Right lobe of liver (tissue), 6 donors: ENCODE data around the gene YIF1B. TPM values are rescaled to one million over a fixed set of nuclear protein-coding genes. Genes with fewer than 3 reads are reported as not detected.

Source experiments
- ATAC-seq, 4 donors: fragments of 200-7000 bp; cut with Tn5 transposase; one replicate each; pipeline ENCODE4 v1.9.1; 2020; ENCODE audit warnings: mild to moderate bottlenecking in 4 of 4, moderate library complexity in 4 of 4
- DNase-seq, 3 donors: peaks; one replicate each; pipeline ENCODE4 v3.0.0-alpha.2; 2020
- H3K27ac ChIP-seq, 3 donors: fragments of 200-600 bp; one replicate each; pipeline ENCODE4 v1.8.0; 2022
- H3K27me3 ChIP-seq, 2 donors: fragments of 200-600 bp; one replicate each; pipeline ENCODE4 v1.8.0; 2022
- H3K36me3 ChIP-seq, 4 donors: fragments of 200-600 bp; sonication (generic) in 1 of 4; one replicate each; pipeline versions ENCODE4 v1.5.1 to v1.8.0; 2017 to 2022; ENCODE audit warnings: control low read depth in 1 of 4
- H3K4me1 ChIP-seq, 4 donors: fragments of 200-600 bp; sonication (generic) in 1 of 4; one replicate each; pipeline versions ENCODE4 v1.5.1 to v1.8.0; 2017 to 2022; ENCODE audit warnings: control low read depth in 1 of 4
- H3K4me3 ChIP-seq, 3 donors: fragments of 200-600 bp; one replicate each; pipeline ENCODE4 v1.8.0; 2022
- H3K9me3 ChIP-seq, 4 donors: fragments of 200-600 bp; sonication (generic) in 1 of 4; one replicate each; pipeline versions ENCODE4 v1.5.1 to v1.8.0; 2017 to 2022; ENCODE audit warnings: control low read depth in 1 of 4
- POLR2A ChIP-seq: fragments of 450-650 bp; IDR thresholded peaks from one replicate; pipeline ENCODE4 v1.6.1; 2017; ENCODE audit warnings: antibody characterized with exemption, mild to moderate bottlenecking
- WGBS: methylation state at CpG from one replicate; pipeline ENCODE4 v1.1.6; 2018; ENCODE audit warnings: low coverage, low lambda C conversion rate; ENCODE audit not compliant: insufficient coverage; ENCODE audit errors: missing lambda C conversion rate; 5-methylcytosine and 5-hydroxymethylcytosine counted together
- intact Hi-C, 2 donors: fragments of 100-400 bp; cut with DNase I; formaldehyde crosslinking; loops; one replicate each; pipeline versions ENCODE4 v1.11.2 to v1.14.1; 2022
- total RNA-seq, 6 experiments: library from RNA; depleted of rRNA in 2 of 6; stranded (reverse); fragments of >200 nt in 2 of 6; fragmentation: NEBNext Ultra II Directional in 3 of 6; extraction: Animal tissue kit (Norgen Biotek cat#: 25700) in 3 of 6; gene quantifications; one replicate each; pipeline versions ENCODE4 v1.1.0 to v1.2.4, GENCODE V29; 2016 to 2023
- TF ChIP-seq, protein P1 (sequence below), 4 donors: fragments of 200-600 bp in 3 of 4; fragments of 450-650 bp in 1 of 4; IDR thresholded peaks; one replicate each; pipeline versions ENCODE4 v1.5.1 to v1.8.0; 2016 to 2022; ENCODE audit warnings: antibody characterized with exemption in 4 of 4, mild to moderate bottlenecking in 2 of 4
- donor health status: DM: no; HTN: yes; CAD: no.
- donor health status: DM: no; HTN: no; CAD: no.
- donor health status: DM: no; HTN: no; CAD: no.
- donor health status: DM: no; HTN: yes; CAD: no.
- donor health status: DM: no; HTN: yes; CAD: no.

YIF1B gene
- total RNA-seq, 6 experiments from 2014 or later: 26.3 to 69.7 (median 42.0) TPM

DNA sequence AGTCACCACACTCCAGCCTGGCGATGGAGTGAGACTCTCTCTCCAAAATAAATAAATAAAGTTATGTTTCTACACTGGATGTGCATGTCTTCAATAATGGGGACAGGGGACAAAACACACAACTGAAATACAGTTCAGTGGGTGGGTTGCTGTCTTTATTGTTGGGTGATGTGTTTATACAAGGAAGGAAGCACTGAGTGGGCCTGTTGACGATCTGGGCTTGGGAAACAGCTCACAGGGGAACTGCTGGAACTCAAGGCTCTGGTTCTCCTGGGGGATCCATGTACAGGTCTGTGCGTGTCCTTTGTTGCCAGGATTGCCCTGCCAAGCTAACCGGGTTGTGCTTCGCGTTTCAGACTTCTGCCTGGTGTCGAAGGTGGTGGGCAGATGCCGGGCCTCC, 32.5 kb downstream of the YIF1B start:
- WGBS: 89% methylated on average over 8 of the region's 8 CpGs
- TF ChIP-seq, protein P1, sequence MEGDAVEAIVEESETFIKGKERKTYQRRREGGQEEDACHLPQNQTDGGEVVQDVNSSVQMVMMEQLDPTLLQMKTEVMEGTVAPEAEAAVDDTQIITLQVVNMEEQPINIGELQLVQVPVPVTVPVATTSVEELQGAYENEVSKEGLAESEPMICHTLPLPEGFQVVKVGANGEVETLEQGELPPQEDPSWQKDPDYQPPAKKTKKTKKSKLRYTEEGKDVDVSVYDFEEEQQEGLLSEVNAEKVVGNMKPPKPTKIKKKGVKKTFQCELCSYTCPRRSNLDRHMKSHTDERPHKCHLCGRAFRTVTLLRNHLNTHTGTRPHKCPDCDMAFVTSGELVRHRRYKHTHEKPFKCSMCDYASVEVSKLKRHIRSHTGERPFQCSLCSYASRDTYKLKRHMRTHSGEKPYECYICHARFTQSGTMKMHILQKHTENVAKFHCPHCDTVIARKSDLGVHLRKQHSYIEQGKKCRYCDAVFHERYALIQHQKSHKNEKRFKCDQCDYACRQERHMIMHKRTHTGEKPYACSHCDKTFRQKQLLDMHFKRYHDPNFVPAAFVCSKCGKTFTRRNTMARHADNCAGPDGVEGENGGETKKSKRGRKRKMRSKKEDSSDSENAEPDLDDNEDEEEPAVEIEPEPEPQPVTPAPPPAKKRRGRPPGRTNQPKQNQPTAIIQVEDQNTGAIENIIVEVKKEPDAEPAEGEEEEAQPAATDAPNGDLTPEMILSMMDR (IDR thresholded peaks at IDR 0.05): no peak
- TF ChIP-seq POLR2A: no peak
- ATAC-seq (no peak), DNase-seq (no peak)
- intact Hi-C loops: no loop called here
- no peaks in the 10 kb centered on the region for H3K9me3 ChIP-seq
- H3K27me3 ChIP-seq: no peaks in the 10 kb centered on the region
- H3K4me1 ChIP-seq: peaks cover 0 to 3% (median 0%) of the 10 kb centered on the region in 4 donors
- H3K4me3 ChIP-seq: no peak overlapping the region
- no peaks in the 10 kb centered on the region for H3K36me3 ChIP-seq
- no peak overlapping the region for H3K27ac ChIP-seq

DNA sequence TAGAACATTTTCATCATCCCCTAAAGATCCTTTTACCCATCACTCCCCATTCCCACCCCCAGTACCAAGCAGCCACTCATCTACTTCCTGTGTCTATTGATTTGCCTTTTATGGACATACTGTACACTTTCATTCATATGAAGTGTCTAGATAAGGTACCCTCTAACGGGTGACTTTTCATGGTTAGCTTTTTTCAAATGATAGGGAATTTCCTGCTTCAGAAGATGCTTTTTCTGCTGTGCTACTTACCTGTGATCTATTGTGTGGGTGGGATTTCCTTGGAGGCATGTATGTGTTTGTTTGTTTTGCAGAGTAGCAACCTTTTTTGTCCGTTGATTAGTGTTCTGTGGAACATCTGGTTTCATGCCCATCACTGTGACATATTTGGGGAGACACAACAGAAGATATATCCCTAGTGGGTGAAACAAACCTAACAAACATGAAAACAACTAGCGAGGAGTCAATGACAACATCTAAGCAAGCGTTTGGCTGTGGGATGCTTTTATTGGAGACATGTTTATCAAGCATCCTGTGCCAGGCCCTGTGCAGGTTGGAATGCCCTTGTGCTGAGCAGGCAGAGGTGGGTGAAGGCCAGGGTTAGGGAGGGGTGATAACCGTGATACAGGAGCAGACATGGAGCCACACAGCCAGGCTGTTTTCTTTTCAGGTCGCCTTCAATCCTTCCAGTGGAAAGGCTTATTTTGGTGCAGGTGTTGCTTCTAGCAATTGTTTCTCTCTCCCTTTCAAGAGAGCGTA, 33.8 kb downstream of the YIF1B start:
- ATAC-seq: no peak
- H3K36me3 ChIP-seq: no peaks in the 10 kb centered on the region
- intact Hi-C loops: no loop called here
- TF ChIP-seq, protein P1 (IDR thresholded peaks at IDR 0.05): no peak
- no peak for TF ChIP-seq POLR2A
- peaks cover 0 to 3% (median 0%) of the 10 kb centered on the region in 4 donors for H3K4me1 ChIP-seq
- H3K4me3 ChIP-seq: no peak overlapping the region
- no peaks in the 10 kb centered on the region for H3K9me3 ChIP-seq
- DNase-seq: no peak
- WGBS: 72% methylated on average over 5 of the region's 7 CpGs
- no peak overlapping the region for H3K27ac ChIP-seq
- H3K27me3 ChIP-seq: no peaks in the 10 kb centered on the region

DNA sequence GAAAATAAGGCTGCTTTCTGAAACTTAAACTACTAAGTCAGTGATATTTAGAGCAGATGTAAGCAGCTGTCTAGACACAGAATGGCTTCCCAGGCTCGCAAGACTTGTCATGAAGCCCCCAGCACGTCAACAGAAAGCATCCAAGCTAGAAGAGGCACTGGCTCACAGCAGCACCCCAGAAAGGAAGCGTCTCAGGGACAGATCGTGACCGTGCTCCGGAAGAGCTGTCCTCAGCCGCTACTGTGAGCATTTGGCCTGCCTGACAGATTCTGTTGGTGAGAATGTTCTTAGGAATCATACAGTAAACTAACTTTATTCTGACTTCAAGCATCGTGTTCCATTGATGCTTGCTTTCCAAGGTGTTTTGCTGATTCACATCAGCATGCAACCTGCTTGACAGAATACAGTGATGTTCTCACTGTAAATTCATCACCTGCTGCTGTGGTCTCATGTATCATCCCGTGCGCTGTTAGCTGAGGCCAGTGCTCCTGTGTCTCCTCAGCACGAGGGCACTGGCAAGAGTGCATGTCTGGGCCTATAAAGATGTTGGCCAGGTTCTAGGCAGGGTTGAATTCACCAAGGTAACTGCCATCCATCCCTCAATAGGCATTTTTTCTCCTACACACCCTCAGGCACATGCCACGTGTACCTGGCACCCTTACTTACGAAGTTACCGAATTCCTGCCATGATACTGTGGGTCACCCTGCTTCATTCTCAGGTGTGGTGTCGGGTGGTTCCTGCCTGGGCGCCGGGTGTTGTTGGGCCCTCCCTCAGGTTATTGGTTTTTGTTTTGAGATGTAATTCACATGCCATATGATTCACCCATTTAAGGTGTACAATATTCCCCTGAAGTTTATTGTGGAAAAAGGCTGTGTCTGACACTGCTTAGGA, 35.5 kb downstream of the YIF1B start:
- Histone ChIP-seq H3K27me3 (no peaks in the 10 kb centered on the region), H3K27ac (peak overlapping the region; percentile 9 to 22 (median 18)), H3K36me3 (no peaks in the 10 kb centered on the region), H3K4me1 (peaks cover 0 to 3% (median 0%) of the 10 kb centered on the region in 4 donors), H3K4me3 (no peak overlapping the region), H3K9me3 (no peaks in the 10 kb centered on the region)
- no peak for TF ChIP-seq POLR2A
- TF ChIP-seq, protein P1 (IDR thresholded peaks at IDR 0.05): no peak
- 68% methylated on average over 13 of the region's 17 CpGs for WGBS
- peak in 2 of 4 donors; percentile 27 to 61 for ATAC-seq
- intact Hi-C loops: no loop called here
- DNase-seq: no peak

DNA sequence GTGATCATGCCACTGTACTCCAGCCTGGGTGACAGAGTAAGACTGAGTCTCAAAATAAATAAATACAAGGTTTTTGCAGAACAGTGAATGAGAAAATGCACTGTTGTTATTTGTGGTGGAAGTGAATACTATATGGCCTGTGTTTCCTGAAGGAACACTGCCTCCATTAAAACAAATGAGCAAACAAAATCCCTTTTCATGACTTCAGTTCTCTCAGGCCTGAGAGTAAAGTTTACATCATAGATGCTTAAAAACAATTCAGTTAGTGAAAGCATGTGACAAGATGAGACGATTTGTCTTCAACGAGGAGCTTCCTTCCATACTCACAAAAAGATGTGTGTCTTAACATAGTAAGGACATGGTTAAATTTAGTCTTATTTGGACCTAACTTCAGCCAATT, 37.0 kb downstream of the YIF1B start:
- H3K27ac ChIP-seq: peak overlapping the region in 2 of 3 donors; percentile 37 to 40
- no peak overlapping the region for H3K4me3 ChIP-seq
- H3K9me3 ChIP-seq: no peaks in the 10 kb centered on the region
- no peak for ATAC-seq
- no peaks in the 10 kb centered on the region for H3K27me3 ChIP-seq
- no peak for DNase-seq
- no peaks in the 10 kb centered on the region for H3K36me3 ChIP-seq
- H3K4me1 ChIP-seq: no peaks in the 10 kb centered on the region
- WGBS: 40% methylated on average over 2 of the region's 2 CpGs
- TF ChIP-seq, protein P1 (IDR thresholded peaks at IDR 0.05): no peak
- TF ChIP-seq POLR2A: no peak
- intact Hi-C loops: no loop called here
